Measurements from ENCODE around the gene DNAJB8. TPM values are rescaled to one million over a fixed set of nuclear protein-coding genes. Genes with fewer than 3 reads are reported as not detected.
A peak's percentile ranks its signal among the peaks of the same experiment; 100 is the strongest.

The DNAJB8 gene
- total RNA-seq (2014; rRNA removed; shearing (Covaris generic)) = not detected in 2 replicates

DNA sequence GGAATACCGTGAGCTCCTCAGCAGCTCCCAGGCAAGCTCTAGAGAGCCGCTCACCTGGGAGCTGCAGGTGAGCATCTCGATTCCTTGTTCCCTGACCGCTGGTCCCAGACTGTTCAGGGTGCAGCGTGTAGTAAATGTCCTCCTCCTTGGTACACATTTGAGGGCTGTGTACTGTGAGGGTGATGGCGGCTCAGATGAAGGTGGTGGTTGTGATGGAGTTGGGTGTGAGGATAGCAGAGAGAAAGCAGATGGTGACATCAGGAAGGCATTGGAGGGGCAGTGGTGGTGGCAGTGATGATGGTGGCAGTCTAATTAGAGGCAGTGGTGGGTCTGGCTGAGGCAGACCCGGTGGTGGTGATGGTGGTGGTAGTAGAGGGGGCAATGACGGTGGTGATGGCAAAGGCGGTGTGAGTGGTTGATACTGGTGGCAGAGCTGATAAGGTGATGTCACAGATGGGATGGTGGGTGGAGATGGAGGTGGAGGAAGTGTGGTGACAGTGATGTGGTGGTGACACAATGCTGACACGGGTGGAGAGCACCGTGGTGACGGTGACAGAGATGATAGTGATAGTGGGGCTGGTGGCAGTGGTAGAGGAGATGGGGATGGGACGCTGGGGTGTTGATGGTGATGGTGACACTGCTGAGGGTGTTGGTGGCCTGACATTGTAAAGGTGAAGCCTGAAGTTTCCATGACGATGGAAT lies at the start of gene DNAJB8:
Gene DNAJB8, minus strand, starts transcription at position 51 of the 702 bp plus-strand sequence. CDS start 3,645 bp downstream, outside the sequence.
- peaks cover 17% of the 10 kb centered on the region for H3K4me1 ChIP-seq (replicated peaks)
- no peak within 1 kb of the TSS for H3K4me3 ChIP-seq
- H3K27me3 ChIP-seq (replicated peaks) = no peaks in the 10 kb centered on the region
- H3K27ac ChIP-seq = no peak within 1 kb of the TSS
- H3K36me3 ChIP-seq = no peaks in the 10 kb centered on the region
- no peaks in the 10 kb centered on the region for H3K9me3 ChIP-seq (replicated peaks)
- no peak for DNase-seq (ENCODE audit: low read depth in 1 of 2, low spot score in 2 of 2)

DNA sequence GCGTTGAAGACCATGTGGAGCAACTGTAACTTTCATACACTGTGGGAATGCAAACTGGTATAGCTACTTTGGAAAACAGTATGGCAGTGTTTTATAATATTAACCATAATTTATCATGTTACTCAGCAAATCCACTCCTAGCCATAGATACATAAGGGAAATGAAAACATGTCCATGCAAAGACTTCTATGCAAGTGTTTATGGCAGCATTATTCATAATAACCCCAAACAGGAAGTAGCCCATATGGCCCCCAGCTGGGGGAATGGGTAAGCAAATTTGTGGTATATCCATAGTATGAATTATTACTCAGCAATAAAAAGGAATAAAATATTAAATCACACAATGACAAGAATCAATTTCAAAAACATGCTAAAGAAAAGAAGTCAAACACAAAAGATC lies 49.3 kb upstream of the DNAJB8 start:
- Histone ChIP-seq H3K36me3 (no peaks in the 10 kb centered on the region), H3K27ac (no peak overlapping the region), H3K9me3 (replicated peaks) (0 out of 2 replicates have a peak, but pooled peaks cover 3% of the 10 kb centered on the region), H3K27me3 (replicated peaks) (no peaks in the 10 kb centered on the region), H3K4me1 (replicated peaks) (no peaks in the 10 kb centered on the region), H3K4me3 (no peak overlapping the region)
- DNase-seq (ENCODE audit: low read depth in 1 of 2, low spot score in 2 of 2) = no peak

DNA sequence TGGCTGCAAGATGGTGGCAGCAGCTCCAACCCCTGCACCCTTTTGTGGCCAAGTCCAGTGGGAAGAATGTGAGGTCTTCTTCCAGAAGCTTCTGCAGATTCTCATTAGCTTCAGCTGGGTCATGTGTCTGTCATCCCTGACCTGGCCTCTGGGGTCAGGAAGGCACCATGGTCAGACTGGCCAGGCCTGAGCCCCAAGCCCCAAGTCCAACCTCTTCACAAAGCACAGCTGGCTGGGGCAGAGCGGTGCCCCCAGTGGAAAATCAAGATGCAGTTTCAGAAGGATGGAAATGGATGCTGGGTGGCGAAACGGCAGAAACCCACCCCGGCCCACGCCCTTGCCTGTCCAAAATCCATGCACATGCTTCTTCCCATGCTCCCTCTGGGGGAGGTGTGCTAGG lies 42.2 kb upstream of the DNAJB8 start:
- no peak overlapping the region for H3K4me3 ChIP-seq
- peaks cover 4% of the 10 kb centered on the region; the same call in 1 of the 2 replicates for H3K36me3 ChIP-seq
- peak in 1 of 2 experiments; percentile 31 for DNase-seq (ENCODE audit: low read depth in 1 of 2, low spot score in 2 of 2)
- no peak overlapping the region for H3K27ac ChIP-seq
- no peaks in the 10 kb centered on the region for H3K27me3 ChIP-seq (replicated peaks)
- no peaks in the 10 kb centered on the region for H3K4me1 ChIP-seq (replicated peaks)
- H3K9me3 ChIP-seq (replicated peaks) = no peaks in the 10 kb centered on the region

DNA sequence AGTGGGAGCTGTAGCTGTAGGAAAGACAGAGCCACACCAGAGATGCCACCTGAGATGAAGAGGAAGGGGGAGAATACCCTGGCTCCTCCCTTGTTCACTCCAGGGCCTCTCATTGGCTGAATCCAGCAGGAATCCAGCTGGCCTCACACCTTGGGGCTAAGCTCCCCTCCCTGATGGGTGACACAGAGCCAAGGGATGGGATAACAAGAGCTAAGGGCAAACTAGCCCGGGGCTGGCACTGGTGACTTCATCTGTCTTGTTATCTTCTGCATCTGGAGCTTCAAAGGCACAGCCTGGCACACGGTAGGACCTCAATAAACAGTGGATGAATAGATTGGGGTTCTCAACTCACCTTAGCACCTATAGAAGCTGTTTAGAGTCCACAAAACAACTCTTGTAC lies 40.1 kb upstream of the DNAJB8 start:
- peaks cover 9% of the 10 kb centered on the region; the same call in 1 of the 2 replicates for H3K36me3 ChIP-seq
- H3K4me1 ChIP-seq (replicated peaks) = no peaks in the 10 kb centered on the region
- peak in 1 of 2 experiments; percentile 26 for DNase-seq (ENCODE audit: low read depth in 1 of 2, low spot score in 2 of 2)
- H3K9me3 ChIP-seq (replicated peaks) = no peaks in the 10 kb centered on the region
- no peaks in the 10 kb centered on the region for H3K27me3 ChIP-seq (replicated peaks)
- no peak overlapping the region for H3K27ac ChIP-seq
- no peak overlapping the region for H3K4me3 ChIP-seq

DNA sequence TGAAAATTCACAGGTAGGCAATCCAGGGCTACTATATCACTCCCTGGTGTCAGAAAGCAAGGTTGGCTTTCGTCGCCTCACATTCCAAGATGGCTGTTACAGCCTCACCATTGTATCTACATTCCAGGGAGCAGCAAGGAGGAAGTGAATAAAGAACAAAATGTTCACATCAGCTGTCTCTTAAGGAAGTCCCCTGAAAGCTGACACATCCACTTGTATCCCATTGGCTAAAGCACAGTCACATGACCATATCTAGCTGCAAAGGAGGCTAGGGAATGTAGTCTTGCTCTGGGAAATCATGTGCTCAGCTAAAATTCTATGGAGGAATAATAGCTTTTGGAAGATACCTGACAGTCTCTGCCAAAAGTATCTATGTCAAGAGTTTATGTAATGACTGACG lies 39.1 kb upstream of the DNAJB8 start:
- peaks cover 9% of the 10 kb centered on the region; the same call in 1 of the 2 replicates for H3K36me3 ChIP-seq
- peak in 1 of 2 experiments; percentile 17 for DNase-seq (ENCODE audit: low read depth in 1 of 2, low spot score in 2 of 2)
- no peak overlapping the region for H3K4me3 ChIP-seq

DNA sequence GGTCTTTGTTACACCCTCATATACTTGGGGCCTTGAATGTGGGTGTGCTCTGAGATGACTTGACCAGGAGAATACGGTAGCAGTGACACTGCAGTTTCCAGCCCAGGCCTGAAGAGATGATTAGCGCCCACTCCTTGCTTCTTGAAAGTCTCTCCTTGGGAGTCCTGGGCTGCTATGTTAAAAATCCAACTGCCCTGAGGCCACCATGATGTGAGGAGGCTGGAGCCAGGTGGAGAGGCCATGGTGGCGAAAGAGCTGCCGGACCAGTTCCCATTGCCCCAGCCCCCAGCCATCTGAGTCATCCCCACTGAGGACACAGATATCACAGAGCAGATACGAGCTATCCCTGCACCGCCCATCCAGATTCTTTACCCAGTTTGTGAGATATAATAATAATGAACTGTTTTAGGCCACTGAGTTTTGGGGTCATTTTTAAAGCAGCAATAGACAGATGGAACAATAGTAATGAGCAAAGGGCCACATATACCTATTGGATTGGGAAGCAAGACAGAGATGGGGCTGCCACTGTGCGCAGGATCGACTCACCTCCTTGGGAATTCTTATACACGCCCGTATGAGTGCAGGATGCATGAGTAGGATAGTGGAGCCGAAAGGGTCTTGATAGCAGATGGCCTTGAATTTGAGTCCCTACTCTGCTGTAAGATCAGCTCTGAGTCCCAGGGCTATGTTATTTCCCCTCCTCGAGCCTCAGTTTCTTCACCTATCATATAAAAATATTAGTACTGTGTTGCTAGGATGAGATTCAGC lies 38.5 kb upstream of the DNAJB8 start:
- H3K27ac ChIP-seq = no peak overlapping the region
- no peaks in the 10 kb centered on the region for H3K27me3 ChIP-seq (replicated peaks)
- DNase-seq (ENCODE audit: low read depth in 1 of 2, low spot score in 2 of 2) = peak in 1 of 2 experiments; percentile 21
- H3K4me1 ChIP-seq (replicated peaks) = no peaks in the 10 kb centered on the region
- H3K4me3 ChIP-seq = no peak overlapping the region
- H3K36me3 ChIP-seq = peaks cover 12% of the 10 kb centered on the region
- no peaks in the 10 kb centered on the region for H3K9me3 ChIP-seq (replicated peaks)

More for the DNA sequence above, 39.1 kb upstream of the DNAJB8 start:
- Histone ChIP-seq H3K9me3 (replicated peaks) (no peaks in the 10 kb centered on the region), H3K27ac (no peak overlapping the region), H3K4me1 (replicated peaks) (no peaks in the 10 kb centered on the region), H3K27me3 (replicated peaks) (no peaks in the 10 kb centered on the region)

DNA sequence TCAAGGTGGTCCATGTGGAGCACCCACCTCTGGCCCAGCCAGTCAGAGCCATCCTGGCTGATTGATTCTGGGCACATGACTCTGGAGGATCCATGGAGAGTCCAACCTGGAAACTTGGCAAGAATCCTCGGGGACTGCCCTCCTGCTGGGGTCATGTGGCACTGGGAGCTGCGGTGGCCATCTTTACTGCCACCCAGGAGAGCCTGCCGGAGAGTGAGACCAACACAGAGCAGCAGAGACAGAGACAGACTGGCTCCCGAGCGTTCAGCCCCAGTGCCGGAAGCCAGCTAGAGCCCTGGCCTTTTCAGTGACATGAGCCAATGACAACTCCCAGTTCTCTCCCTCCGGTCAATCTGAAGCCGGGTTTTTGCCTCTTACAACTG lies 37.8 kb upstream of the DNAJB8 start:
- H3K27ac ChIP-seq = no peak overlapping the region
- DNase-seq (ENCODE audit: low read depth in 1 of 2, low spot score in 2 of 2) = peak in 1 of 2 experiments; percentile 26
- H3K36me3 ChIP-seq = peaks cover 18% of the 10 kb centered on the region
- no peaks in the 10 kb centered on the region for H3K4me1 ChIP-seq (replicated peaks)
- H3K9me3 ChIP-seq (replicated peaks) = no peaks in the 10 kb centered on the region
- H3K27me3 ChIP-seq (replicated peaks) = no peaks in the 10 kb centered on the region
- no peak overlapping the region for H3K4me3 ChIP-seq

DNA sequence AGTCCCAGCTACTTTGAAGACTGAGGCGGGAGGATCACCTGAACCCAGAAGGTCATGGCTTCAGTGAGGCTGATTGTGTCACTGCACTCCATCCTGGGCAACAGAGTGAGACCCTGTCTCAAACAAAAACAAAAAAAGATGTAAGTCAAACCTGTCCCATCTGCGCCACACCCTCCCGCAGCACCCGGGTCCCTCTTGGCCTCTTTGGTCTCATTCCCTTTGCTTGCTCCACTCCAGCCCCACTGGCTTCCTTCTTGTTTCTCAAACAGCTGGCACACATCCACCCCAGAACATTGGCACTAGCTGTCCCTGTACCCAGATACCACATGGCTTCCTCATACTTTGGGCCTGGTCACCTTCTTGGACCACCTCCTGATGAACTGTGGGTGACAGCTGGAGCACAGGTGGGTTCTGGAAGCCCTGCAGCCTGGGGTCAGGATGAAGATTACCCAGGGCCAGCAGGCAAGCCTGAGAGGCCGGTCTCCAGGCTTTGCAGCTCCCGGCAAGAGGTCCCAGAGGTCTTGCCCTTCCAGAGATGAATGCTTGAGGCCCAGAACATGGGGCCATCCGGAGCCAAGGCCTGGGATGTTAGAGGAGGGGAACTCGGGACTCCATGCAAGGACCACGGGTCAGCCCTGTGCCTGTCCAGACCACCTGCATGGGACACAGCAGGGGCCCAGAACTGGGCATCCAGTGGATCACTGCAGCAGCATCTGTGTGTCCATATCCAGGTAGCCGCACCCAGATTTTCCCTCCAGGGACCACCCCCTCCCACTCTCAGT lies 37.3 kb upstream of the DNAJB8 start:
- peak in 1 of 2 experiments; percentile 35 for DNase-seq (ENCODE audit: low read depth in 1 of 2, low spot score in 2 of 2)
- Histone ChIP-seq H3K36me3 (peaks cover 24% of the 10 kb centered on the region), H3K4me1 (replicated peaks) (no peaks in the 10 kb centered on the region), H3K27me3 (replicated peaks) (no peaks in the 10 kb centered on the region), H3K27ac (no peak overlapping the region), H3K4me3 (no peak overlapping the region), H3K9me3 (replicated peaks) (no peaks in the 10 kb centered on the region)

DNA sequence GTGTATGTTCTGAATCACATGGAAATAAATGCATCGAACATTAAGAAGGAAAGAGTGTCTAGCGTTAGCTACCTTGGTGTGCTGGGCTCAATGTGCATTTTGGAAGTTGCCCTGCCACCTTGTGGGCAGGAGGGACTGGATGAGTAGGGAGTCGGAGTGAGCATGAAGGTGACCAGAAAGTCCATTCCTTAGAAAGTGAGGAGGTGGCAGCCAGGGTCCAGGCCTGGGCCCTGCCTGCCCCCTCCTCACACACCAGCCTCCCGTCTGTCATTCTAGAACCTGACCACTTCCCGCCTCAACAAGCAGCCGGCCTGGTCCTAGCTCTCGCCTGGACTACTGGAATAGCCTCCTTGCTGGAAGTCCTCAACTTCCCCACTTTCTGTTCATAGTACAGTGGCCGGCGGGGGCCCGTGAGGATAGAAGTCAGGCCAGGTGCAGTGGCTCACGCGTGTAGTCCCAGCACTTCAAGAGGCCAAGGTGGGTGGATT lies 36.5 kb upstream of the DNAJB8 start:
- H3K9me3 ChIP-seq (replicated peaks) = no peaks in the 10 kb centered on the region
- no peaks in the 10 kb centered on the region for H3K4me1 ChIP-seq (replicated peaks)
- DNase-seq (ENCODE audit: low read depth in 1 of 2, low spot score in 2 of 2) = peak in 1 of 2 experiments; percentile 30
- H3K27me3 ChIP-seq (replicated peaks) = no peaks in the 10 kb centered on the region
- H3K4me3 ChIP-seq = no peak overlapping the region
- peaks cover 31% of the 10 kb centered on the region for H3K36me3 ChIP-seq
- no peak overlapping the region for H3K27ac ChIP-seq

DNA sequence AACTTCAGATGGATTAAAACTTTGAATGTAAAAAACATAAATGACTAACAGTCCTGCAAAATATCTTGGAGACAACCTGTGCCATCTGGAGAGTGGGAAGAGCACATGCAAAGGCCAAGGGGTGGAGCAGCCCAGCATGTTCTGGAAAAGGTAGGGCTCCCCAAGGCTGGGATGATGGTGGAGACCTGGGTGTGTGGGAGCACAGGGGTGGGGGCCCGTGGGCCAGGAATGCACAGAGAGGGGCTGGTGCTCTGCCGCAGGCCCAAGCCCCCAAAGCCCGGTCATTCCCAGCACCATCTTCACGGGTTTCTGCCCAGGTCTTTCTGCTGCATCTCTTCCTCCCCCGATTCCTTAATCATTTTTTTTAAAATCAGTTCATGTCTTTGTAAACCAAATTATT lies 36.0 kb upstream of the DNAJB8 start:
- Histone ChIP-seq H3K9me3 (replicated peaks) (no peaks in the 10 kb centered on the region), H3K4me3 (no peak overlapping the region), H3K27me3 (replicated peaks) (no peaks in the 10 kb centered on the region), H3K36me3 (peaks cover 32% of the 10 kb centered on the region), H3K4me1 (replicated peaks) (no peaks in the 10 kb centered on the region), H3K27ac (no peak overlapping the region)
- peak in 1 of 2 experiments; percentile 19 for DNase-seq (ENCODE audit: low read depth in 1 of 2, low spot score in 2 of 2)

DNA sequence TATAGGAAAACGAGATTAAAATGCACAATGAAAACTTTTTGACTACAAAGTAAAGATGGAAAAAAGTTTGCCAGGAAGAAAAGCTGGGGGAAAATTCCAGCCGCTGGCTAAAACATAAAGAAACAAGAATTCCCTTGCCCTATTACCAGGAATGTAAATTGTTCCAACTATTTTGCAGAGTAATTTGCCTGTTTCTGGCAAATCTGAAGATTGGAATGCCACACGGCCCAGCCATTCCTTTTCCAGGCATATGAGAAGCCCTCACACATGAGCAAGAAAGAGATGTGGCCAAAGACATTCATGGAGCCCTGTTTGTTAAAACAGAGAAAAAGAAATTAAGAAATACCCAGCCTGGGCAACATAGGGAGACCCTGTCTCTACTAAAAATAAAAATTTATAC lies 34.7 kb upstream of the DNAJB8 start:
- H3K9me3 ChIP-seq (replicated peaks) = no peaks in the 10 kb centered on the region
- peaks cover 6% of the 10 kb centered on the region; the same call in 1 of the 2 replicates for H3K4me1 ChIP-seq (replicated peaks)
- peaks cover 40% of the 10 kb centered on the region for H3K36me3 ChIP-seq
- H3K27ac ChIP-seq = no peak overlapping the region
- no peak for DNase-seq (ENCODE audit: low read depth in 1 of 2, low spot score in 2 of 2)
- H3K4me3 ChIP-seq = no peak overlapping the region
- no peaks in the 10 kb centered on the region for H3K27me3 ChIP-seq (replicated peaks)

DNA sequence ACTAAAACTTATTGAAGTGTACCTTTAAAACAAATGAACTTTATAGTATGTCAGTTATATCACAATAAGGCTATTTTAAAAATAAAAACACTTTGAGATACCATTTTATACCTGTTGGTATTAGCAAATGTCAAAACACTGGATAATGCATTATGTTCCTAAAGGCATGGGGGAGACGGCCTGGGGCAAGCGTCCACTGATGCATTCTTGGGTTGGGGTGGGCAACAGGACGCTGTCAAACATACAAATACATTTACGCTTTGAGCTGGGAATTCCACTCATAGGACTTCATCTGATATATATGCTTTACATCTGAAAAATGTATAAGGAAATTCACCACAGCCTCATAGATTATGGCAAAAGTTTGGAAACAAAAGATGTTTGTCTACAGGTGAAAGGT lies 33.9 kb upstream of the DNAJB8 start:
- Histone ChIP-seq H3K4me3 (no peak overlapping the region), H3K36me3 (peaks cover 40% of the 10 kb centered on the region), H3K9me3 (replicated peaks) (no peaks in the 10 kb centered on the region), H3K4me1 (replicated peaks) (peaks cover 6% of the 10 kb centered on the region; the same call in 1 of the 2 replicates), H3K27me3 (replicated peaks) (no peaks in the 10 kb centered on the region), H3K27ac (no peak overlapping the region)
- no peak for DNase-seq (ENCODE audit: low read depth in 1 of 2, low spot score in 2 of 2)

DNA sequence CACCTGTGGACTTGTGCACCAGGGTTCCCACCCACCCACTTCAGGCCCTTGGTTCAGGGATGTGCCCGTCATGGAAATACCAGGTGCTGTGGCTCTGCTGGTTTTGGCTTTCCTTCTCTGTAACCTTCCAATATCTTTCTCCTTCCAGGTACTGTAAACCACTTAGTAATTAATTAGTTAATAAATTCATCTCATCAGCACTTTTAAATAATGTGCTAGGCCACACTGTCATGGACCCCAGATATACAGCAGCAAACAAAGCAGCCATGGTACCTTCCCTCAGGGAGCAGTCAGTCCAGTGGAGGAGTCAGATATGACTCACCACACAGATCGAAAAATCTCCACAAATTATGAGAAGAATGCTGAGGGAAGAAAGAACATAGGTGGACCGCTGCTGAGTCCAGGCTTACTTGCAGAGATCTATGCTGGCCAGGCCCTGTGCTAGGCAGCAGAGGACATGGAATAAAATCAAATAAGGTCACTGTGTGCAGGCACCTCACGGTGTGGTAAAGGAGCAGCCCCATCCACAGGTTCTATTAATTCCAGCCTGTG lies 33.1 kb upstream of the DNAJB8 start:
- Histone ChIP-seq H3K4me1 (replicated peaks) (peaks cover 6% of the 10 kb centered on the region; the same call in 1 of the 2 replicates), H3K9me3 (replicated peaks) (no peaks in the 10 kb centered on the region), H3K36me3 (peaks cover 40% of the 10 kb centered on the region), H3K27ac (no peak overlapping the region), H3K27me3 (replicated peaks) (no peaks in the 10 kb centered on the region), H3K4me3 (no peak overlapping the region)
- no peak for DNase-seq (ENCODE audit: low read depth in 1 of 2, low spot score in 2 of 2)

All from SJSA1 (cell line).